Measurements from ENCODE around the gene SLC6A9.
A peak's percentile ranks its signal among the peaks of the same experiment; 100 is the strongest.

SLC6A9 gene

DNA sequence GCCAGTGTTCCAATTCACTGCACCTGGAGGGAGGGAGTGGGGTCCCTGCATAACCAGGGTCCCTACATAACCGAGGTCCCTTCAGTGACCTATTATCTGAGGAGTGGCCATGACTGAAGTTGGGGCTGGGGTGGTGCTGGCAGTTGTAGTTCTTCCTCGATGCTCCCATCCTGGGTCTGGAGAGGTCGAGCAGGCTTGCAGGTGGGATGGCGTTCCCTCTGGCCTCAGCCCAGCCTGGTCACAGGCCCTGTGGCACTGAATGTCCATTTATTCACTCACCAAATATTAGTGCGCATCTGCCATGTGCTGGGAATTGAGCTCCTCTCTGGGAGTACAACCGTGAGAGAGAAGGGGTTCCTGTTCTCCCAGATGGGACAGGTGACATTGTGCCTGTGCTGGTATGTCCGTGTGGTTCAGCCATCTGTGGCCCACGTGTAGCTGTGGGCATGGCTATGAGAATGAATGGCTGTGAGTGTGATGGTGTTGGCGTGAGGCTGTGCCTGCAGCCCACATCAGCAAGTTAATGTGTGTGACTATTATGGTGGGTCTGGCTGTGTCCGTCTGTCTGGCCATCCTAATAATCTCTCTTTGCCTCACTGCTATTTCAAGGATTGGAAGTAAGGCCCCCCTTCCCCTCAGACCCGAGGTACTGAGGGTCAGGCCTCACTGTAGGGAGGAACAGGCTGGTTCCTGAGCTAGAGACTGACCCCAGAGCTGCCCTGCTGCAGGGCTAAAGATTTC, 3.9 kb upstream of the SLC6A9 start:
- H3K4me3 ChIP-seq (ENCODE audit: low read depth, low read length), result no peak overlapping the region
- TF ChIP-seq, protein P1, sequence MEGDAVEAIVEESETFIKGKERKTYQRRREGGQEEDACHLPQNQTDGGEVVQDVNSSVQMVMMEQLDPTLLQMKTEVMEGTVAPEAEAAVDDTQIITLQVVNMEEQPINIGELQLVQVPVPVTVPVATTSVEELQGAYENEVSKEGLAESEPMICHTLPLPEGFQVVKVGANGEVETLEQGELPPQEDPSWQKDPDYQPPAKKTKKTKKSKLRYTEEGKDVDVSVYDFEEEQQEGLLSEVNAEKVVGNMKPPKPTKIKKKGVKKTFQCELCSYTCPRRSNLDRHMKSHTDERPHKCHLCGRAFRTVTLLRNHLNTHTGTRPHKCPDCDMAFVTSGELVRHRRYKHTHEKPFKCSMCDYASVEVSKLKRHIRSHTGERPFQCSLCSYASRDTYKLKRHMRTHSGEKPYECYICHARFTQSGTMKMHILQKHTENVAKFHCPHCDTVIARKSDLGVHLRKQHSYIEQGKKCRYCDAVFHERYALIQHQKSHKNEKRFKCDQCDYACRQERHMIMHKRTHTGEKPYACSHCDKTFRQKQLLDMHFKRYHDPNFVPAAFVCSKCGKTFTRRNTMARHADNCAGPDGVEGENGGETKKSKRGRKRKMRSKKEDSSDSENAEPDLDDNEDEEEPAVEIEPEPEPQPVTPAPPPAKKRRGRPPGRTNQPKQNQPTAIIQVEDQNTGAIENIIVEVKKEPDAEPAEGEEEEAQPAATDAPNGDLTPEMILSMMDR (IDR thresholded peaks at IDR 0.05; ENCODE audit: borderline replicate concordance, insufficient read depth, low read depth, low read length), result no peak

DNA sequence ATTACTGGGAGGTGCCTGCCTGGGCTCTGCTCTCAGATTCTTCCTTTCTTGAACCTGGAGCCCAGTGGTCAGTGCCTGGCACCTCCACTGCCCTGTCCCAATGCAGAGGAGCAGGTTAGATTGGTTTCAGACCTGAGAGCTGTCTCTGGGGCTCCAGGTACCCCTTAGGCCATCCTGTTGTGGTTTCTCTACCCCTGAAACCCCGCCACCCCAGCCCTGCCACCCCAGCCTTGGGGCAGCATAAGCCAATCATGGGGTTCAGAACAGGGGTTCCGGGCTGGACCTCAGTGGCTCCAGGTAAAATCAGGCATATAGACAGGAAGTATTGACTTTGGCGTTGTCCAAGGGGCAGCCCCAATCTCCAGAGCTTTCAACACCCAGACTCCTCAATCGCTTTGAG, 3.2 kb upstream of the SLC6A9 start:
- H3K4me3 ChIP-seq (ENCODE audit: low read depth, low read length), result no peak overlapping the region
- TF ChIP-seq, protein P1 (IDR thresholded peaks at IDR 0.05; ENCODE audit: borderline replicate concordance, insufficient read depth, low read depth, low read length), result no peak

DNA sequence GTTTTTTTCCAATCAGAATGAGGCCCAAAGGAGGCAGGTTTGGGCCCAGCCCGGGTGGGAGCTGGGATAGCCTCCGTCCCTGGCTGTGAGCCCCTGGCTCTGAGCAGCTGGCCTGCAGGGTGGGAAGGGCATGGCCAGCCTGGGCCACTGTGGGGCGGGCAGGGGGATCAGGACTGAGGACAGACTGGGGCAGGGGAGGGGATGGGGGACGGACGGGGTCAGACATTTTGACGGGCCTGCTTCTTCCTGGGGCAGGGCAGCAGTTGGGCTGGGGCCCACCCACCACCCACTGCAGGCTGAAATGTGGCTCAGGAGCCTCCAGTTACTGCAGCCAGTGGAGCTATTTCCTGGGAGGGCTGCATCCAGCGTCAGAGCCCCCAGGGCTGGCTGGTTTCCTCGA, 2.5 kb upstream of the SLC6A9 start:
- TF ChIP-seq, protein P1 (IDR thresholded peaks at IDR 0.05; ENCODE audit: borderline replicate concordance, insufficient read depth, low read depth, low read length), result no peak

DNA sequence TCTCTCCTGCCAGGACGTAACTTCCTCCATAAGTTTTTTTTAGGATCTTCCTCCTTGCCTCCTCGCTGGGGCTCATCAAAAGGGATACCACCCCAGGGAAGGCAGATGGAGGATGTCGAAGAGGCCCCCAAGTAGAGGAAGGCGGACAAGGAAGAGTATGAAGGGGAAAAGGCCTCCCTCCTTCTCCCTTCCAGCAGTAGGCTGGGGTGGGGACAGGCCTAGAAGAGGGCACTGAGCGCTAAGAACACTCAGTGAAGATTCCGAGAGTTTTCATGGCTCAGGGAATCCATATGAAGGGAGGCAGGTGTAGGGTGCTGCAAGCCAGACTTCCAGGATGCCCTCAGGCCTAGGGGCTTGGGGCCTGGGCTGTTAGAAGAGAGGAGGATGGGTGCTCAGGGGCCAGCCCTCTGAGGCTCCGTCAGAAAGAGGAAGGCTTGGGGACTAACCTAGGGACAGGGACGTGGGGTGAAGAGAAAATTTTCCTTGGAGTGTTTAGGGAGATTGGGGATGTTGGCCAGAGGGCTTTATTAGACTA, 1.8 kb upstream of the SLC6A9 start:
- TF ChIP-seq, protein P1 (IDR thresholded peaks at IDR 0.05; ENCODE audit: borderline replicate concordance, insufficient read depth, low read depth, low read length), result no peak
- no peak overlapping the region for H3K4me3 ChIP-seq (ENCODE audit: low read depth, low read length)

More for the DNA sequence above, 2.5 kb upstream of the SLC6A9 start:
- H3K4me3 ChIP-seq (ENCODE audit: low read depth, low read length), result no peak overlapping the region

DNA sequence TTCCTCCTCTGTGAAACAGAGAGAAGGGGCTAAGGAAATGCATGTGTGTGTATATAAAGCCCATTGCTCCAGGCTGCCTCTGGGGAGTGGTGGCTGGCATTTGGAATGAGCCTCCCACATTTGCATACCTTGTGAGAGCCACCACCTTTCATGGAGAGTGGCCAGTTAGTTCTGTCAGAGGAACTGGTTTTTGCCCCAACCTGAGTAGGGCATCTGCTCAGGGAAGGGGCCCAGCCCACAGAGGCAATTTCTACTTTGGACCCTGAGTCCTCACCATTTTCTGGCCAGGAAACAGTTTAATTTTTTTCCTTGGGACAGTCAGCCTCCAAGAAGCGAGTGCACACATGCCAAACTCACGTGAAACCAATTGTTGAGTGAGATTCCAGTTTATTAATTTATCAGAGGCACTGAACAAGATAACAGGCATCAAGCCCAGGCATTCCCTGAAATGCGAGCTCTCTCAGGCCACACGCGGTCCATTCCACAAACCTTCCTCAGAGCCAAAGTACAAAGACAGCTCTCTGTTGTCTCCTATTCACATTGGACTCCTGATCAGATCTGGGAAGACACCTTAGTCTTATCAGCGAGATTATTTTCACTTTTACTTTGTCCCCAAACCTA, 1.0 kb upstream of the SLC6A9 start:
- TF ChIP-seq, protein P1 (IDR thresholded peaks at IDR 0.05; ENCODE audit: borderline replicate concordance, insufficient read depth, low read depth, low read length), result no peak
- no peak overlapping the region for H3K4me3 ChIP-seq (ENCODE audit: low read depth, low read length)

DNA sequence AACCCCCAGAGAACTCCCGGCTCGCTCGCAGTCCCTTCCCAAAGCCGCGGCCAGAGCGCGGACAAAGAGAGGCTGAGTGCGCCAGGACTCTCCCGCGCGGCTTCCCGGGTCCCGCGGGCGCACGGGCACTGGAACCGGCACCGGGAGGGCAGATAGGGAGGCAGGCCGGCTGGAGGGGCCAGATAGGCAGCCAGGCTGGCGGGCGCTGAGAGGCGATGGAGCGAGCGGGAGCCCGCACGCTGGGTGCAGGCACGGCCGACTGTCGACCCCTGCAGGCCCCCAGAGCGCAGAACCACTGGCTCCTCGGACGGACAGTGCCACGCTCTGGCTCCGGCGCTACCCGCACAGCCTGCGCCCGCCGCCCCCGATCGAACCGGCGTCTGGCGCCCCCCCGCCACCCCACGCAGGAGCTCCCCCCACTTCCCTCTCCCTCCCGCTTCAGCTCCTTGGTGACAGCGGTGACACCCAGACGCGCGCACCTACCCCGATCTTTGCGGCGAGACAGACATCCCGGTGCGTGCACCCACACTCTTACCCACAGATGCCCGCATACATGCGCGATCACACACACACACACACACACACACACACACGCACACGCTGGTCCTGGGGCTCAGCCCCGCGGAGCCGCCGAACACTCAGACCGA, 534 bp downstream of the SLC6A9 start:
- TF ChIP-seq, protein P1 (IDR thresholded peaks at IDR 0.05; ENCODE audit: borderline replicate concordance, insufficient read depth, low read depth, low read length), result peak; percentile 29; the same call in 1 of the 2 replicates
- peak overlapping the region; percentile 52 for H3K4me3 ChIP-seq (ENCODE audit: low read depth, low read length)

Measured in GM12875 (cell line).